HG03460 (cell line): Measurements from ENCODE around the gene RASSF4.

Experiments used
- ATAC-seq: cut with Tn5 transposase; IDR thresholded peaks from one replicate; pipeline ENCODE4 v1.9.1; 2021; ENCODE audit not compliant: unreplicated experiment

Gene RASSF4

GRCh38 chr10:44927352-44927751 lies 32.2 kb upstream of the RASSF4 start:
- no peak for ATAC-seq

GRCh38 chr10:44928462-44928861 lies 31.1 kb upstream of the RASSF4 start:
- ATAC-seq: no peak

- no peak for ATAC-seq
Measured at GRCh38 chr10:44929356-44930255, 30.0 kb upstream of the RASSF4 start.

GRCh38 chr10:44930904-44931620 lies 28.5 kb upstream of the RASSF4 start:
- ATAC-seq: no peak

- no peak for ATAC-seq
Measured at GRCh38 chr10:44931621-44932516, 27.7 kb upstream of the RASSF4 start.

- peak; percentile 97 for ATAC-seq
Measured at GRCh38 chr10:44932517-44933450, 26.8 kb upstream of the RASSF4 start.

- ATAC-seq: no peak
Measured at GRCh38 chr10:44933451-44934321, 25.9 kb upstream of the RASSF4 start.

- no peak for ATAC-seq
Measured at GRCh38 chr10:44934416-44935200, 25.0 kb upstream of the RASSF4 start.

- no peak for ATAC-seq
Measured at GRCh38 chr10:44935201-44935965, 24.2 kb upstream of the RASSF4 start.

- no peak for ATAC-seq
Measured at GRCh38 chr10:44935966-44936295, 23.7 kb upstream of the RASSF4 start.

- ATAC-seq: no peak
Measured at GRCh38 chr10:44936314-44936975, 23.2 kb upstream of the RASSF4 start.

GRCh38 chr10:44937196-44938005 lies 22.2 kb upstream of the RASSF4 start:
- ATAC-seq: no peak

- no peak for ATAC-seq
Measured at GRCh38 chr10:44938956-44939355, 20.6 kb upstream of the RASSF4 start.

GRCh38 chr10:44939691-44940401 lies 19.8 kb upstream of the RASSF4 start:
- no peak for ATAC-seq

GRCh38 chr10:44944354-44944753 lies 15.2 kb upstream of the RASSF4 start:
- ATAC-seq: no peak

GRCh38 chr10:44946205-44946604 lies 13.4 kb upstream of the RASSF4 start:
- ATAC-seq: no peak
